Body of pancreas (tissue), 4 donors: ENCODE measurements around the gene RAB20.
"Not testable (repeated sequence)": the region's sequence is repeated elsewhere in the genome, so short reads cannot be mapped to it uniquely, and the experiment has no call there.

Source experiments
- CTCF ChIP-seq, 7 experiments: fragments of 450-650 bp in 4 of 7; fragments of 200-600 bp in 3 of 7; sonication (generic) in 3 of 7; IDR thresholded peaks; one replicate each; pipeline ENCODE4 v1.5.1; 2016 to 2019; ENCODE audit warnings: antibody characterized with exemption in 7 of 7
- POLR2A ChIP-seq, 3 donors: fragments of 450-650 bp; IDR thresholded peaks; one replicate each; pipeline ENCODE4 v1.6.1; 2016; ENCODE audit warnings: antibody characterized with exemption in 3 of 3, mild to moderate bottlenecking in 2 of 3

GRCh38 chr13:110606281-110606680 is 44.8 kb upstream of the RAB20 start:
- TF ChIP-seq CTCF, POLR2A (IDR thresholded peaks at IDR 0.05): not testable (repeated sequence)
